GM12801 (cell line): ENCODE results near the gene CHST11.

Experiments
- TF ChIP-seq, protein P1 (sequence below): IDR thresholded peaks from one replicate; pipeline ENCODE4 v1.5.1; 2011; ENCODE audit warnings: control low read depth; ENCODE audit not compliant: insufficient read length; ENCODE audit errors: extremely low read depth

Gene CHST11

DNA sequence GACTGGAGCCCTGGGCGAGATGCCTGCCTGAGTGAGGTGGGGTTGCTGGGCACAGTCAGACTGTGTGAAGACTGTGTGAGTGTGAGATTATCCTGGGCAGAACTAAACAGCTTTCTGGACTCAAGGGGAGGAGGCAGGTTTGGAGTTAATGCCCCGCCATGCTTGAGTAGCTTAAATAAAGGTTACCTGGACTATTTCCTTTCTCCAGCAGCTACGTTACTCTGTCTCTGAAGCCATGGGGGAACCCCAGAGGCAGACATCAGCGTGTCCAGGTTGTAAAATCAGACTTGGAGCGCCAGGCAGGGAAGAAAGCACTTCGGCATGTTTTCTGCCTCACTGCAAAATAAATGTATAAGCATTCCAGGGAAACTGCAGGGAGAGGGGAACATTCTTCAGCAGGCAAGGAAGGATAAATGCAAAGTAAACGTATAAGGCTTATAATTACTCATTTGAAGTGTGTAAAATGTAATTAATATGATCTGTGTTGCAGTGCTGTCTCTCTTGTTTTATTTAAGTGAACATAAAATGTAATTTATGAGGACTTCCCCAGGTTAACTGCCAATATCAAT, 129.7 kb downstream of the CHST11 start:
- TF ChIP-seq, protein P1, sequence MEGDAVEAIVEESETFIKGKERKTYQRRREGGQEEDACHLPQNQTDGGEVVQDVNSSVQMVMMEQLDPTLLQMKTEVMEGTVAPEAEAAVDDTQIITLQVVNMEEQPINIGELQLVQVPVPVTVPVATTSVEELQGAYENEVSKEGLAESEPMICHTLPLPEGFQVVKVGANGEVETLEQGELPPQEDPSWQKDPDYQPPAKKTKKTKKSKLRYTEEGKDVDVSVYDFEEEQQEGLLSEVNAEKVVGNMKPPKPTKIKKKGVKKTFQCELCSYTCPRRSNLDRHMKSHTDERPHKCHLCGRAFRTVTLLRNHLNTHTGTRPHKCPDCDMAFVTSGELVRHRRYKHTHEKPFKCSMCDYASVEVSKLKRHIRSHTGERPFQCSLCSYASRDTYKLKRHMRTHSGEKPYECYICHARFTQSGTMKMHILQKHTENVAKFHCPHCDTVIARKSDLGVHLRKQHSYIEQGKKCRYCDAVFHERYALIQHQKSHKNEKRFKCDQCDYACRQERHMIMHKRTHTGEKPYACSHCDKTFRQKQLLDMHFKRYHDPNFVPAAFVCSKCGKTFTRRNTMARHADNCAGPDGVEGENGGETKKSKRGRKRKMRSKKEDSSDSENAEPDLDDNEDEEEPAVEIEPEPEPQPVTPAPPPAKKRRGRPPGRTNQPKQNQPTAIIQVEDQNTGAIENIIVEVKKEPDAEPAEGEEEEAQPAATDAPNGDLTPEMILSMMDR: no peak

DNA sequence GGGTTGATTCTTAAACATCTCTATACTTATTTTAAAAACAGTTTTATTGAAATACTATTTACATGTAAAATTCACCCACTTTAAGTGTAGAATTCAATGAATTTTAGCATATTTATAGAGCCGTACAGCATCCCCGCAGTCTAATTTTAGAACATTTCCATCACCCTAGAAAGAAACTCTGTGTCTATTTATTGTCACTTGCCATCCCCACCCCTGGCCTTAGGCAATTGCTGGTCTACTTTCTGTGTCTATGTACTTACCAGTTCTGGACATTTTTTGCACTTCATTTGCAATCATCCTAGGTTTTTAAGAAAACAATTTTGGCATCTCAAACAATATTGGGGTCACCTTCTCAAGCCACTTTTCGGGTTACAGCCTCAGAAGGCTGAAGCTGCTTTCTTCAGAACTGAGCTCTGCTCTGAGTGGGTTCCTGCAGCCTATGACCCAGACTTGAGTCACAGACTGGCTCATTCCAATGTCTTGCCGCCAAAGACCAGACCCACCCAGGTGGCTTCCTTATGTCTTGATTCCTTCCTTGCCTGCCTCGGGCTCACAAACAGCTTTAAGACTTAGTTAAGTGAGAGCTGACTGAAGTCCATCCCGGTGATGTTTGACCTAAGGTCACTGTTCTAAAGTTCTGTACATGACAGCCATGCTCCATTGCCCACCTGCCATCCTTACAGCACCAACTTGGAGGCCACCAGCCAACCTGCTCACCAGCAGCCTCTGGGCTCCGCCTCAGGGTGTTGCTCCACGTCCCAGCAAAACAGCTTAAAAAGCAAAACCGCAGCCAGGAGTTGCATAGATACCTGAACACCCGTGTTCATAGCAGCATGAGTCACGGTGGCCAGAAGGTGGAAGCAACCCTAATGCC, 131.5 kb downstream of the CHST11 start:
- TF ChIP-seq, protein P1: no peak

DNA sequence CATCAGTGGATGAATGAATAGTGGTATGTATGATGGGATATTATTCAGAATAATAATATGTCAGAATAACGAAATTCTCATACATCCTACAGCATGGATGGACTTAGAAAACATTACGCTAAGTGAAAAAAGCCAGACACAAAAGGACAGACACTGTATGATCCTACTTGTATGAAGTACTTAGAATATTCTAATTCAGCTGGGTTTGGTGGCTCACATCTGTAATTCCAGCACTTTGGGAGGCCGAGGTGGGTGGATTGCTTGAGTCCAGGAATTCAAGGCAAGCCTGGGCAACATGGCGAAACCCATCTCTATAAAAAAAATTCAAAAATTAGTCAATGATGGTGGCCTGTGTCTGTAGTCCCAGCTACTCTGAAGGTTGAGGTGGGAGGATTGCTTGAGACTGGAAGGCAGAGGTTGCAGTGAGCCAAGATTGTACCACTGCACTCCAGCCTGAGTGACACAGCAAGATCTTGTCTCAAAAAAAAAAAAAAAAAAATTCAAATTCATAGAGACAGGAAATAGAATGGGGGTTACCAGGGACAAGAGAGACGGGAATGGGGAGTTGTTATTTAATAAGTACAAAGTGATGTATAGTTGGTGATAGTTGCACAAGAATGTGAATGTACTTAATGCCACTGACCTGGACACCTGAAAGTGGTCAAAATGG, 132.3 kb downstream of the CHST11 start:
- TF ChIP-seq, protein P1: no peak

GRCh38 chr12:104590022-104590421, 133.3 kb downstream of the CHST11 start:
- TF ChIP-seq, protein P1: no peak

DNA sequence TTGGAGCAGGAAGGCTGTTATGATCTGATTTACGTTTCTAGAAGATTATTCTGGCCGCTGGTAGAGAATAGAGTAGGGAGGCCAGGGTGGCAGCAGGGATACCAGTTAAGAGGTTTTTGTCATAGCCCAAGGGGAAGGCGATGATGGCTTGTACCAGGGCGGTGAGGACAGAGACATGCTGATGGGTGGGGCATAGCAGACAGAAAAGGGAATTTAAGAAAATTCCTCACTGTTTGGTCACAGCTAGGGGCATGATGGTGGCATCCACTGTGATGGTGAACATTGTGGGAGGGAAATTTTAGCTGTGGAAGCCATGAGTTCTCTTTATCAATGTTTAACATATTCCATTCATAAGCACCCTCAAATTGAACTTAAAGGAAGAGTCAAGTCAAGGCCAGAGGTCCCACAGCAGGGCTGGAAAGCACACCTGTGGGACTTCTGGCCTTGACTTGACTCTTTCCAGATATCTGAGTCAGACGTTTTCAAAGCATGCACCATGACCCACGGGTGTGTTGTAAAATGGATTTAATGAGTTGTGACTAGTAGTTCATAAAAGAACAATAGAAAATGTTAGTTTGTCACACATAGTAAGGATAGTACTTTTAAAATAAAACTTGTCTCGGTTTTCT, 134.6 kb downstream of the CHST11 start:
- TF ChIP-seq, protein P1: no peak

DNA sequence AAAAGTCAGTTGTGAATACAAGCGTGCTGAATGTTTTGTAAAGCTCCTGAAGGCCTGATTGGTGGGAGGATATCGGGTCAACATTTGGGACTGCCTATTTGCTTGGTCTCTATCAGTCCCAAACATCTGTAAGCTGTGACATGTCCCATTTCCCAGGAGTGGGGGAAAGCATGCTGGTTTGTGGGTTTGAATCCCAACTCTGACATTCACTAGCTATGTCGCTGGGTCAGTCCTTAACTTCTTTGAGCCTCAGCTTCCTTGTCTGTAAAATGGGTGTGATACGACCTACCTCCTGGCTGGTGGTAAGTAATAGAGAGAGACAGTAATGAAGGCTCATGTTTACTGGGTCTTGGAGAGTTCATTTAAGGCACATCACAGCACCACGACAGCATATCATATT, 136.7 kb downstream of the CHST11 start:
- TF ChIP-seq, protein P1: no peak
